G401.6 (cell line): Measurements from ENCODE around the gene SEC14L6.

Experiments
- FAIRE-seq: peaks from 2 replicates; lab custom pipeline; 2012; peaks lifted over from hg19 to GRCh38; lab: Jason Lieb, UNC

The SEC14L6 gene

DNA sequence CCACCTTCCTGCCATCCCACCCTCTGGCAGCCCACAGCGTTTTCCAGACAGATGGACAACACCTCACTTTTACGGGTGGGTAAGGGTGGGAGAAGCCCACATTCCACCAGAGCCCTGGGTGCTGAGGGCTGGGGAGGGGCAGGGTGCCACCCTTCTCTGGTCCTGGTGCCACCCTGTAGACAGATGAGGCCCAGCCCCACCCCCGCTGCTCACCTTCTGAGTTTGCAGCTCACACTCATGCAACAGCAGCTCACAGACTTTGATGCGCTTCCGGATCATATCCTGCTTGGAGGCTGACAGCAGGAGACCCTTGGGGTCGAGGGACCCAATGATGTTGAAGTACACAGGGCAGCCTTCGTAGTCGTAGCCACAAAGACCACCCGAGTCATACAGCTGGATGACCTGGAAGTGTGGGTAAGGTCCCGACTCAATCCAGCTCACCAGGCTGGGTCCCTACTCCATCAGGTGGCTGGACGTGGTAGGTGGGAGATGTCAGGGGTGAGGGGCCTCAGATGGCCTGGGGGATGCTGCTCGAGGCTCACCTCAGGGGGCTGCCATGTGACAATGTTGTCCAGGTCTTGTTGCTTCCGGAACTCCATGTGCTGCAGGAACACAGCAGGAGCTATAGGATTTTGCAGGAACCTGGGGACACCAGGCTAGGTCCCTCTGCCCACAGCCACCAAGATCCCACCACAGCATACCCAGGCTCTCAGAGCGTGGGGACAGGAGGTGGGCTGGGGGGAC, 51.3 kb downstream of the SEC14L6 start:
- no peak for FAIRE-seq

DNA sequence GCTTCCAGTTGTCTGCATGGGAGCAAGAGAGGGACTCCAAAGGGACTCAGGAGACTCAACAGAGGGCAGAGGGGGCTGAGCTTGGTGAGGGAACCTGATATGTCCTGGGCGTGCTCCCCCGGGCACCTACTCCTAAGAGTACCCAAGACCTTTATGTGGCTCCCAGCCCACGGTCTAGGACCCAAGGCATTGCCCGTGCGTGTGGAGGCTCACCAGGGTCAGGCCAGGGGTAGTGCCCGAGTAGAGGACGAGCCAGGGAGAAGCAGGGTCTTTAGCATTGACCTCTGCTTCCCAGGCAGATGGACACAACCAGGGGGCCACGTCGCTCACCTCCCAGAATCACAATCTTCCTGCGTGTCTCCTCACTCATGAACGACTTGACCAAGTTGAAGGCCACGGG, 54.4 kb downstream of the SEC14L6 start:
- FAIRE-seq = no peak

DNA sequence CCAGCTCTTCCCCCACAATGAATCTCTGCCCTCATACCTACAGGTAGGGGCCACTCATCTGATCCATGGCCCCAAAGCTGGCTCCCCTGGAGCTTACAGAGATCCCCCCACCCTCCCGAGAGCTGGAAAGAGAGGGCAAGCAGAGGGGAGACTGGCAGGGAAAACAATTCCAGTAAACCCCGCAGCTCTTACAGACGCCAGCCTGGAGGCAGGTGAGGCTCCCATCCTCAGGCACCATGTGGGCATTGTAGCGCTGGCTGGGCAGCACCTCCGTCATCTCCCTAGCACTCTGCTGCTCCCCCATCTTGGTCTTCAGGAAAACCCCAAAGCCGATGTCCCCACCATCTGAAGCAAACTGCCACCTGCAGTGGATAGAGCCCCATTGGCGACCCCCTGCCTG, 55.2 kb downstream of the SEC14L6 start:
- FAIRE-seq = no peak

DNA sequence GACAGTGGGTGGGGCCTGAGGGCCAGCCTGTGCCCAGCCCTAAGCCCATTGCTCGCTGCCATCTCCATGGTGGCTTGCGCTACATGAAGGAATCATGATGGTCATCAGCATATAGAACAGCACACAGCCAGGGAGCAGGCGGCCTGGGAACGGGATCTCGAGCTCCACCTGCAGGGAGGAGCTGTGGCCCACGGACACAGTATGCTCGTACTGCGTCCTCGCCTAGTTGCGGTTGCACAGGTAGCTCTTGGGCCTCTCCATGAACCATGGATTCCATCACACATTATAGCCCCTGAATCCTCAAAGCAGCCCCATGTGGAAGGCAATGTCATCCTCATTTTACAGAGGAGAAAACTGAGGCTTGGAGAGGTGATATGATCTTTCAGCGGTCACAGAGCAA, 56.1 kb downstream of the SEC14L6 start:
- FAIRE-seq = no peak

GRCh38 chr22:30488121-30488520, 58.4 kb downstream of the SEC14L6 start:
- no peak for FAIRE-seq

DNA sequence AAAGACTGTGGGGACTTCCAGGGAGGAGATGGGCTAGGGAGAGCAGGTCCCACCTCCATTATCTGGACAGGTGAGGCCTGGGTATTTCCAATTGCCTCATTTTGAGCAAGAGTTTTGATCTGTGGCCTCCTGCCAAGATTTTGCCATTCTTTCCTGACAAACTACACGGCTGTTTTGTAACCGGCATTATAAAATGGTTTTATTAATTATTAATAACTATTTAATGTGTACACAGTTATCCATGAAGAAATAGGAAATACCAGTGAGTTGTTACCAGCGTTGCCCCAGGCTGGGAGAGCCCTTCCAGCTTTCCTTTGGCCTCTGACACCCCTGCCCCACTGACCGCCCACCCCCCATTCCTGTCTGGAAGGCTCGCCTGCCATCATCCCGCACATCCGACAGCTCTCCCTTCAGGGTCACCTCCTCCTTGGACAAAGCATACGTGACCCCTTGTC, 59.9 kb downstream of the SEC14L6 start:
- FAIRE-seq = no peak

- no peak for FAIRE-seq
Observed at GRCh38 chr22:30486118-30486517, 60.4 kb downstream of the SEC14L6 start.

- FAIRE-seq = peak; percentile 84
Observed at GRCh38 chr22:30485362-30485988, 61.1 kb downstream of the SEC14L6 start.

DNA sequence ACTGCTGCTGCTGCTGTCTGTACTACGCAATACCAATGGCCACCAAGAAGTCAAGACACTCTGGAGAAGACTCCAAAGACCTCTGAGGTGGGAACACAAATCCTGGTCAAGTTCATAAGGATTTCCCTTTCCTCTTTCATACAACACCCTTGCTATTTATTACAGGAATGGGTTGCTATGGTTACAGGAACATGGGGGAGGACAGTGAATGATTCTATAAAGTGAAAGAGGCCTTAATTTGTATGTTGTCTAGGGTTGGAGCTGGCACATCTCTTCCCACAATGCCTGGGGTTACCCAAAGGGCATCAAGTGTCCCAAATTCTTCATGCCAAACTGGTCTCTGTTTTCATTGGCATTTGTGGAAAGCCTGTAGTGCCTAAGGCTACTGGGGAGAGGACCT, 63.4 kb downstream of the SEC14L6 start:
- no peak for FAIRE-seq

DNA sequence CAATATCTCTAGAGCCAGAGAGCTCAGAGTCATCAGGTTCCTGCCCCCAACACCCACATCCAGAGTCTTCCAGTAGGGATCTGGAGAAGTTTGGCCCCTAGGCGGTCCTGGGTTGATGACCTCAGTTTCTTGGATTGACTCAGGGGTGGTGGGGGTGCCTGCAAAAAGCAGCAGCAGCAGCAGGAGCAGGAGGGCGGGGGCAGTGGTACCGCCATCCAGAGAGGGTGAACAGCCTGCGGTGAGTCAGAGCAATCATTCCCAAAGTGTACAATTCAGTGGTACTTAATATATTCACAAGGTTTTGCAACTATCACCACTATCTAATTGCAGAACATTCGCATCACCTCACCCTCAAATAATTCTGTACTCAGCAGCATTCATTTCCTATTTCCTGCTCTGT, 64.8 kb downstream of the SEC14L6 start:
- FAIRE-seq = no peak

DNA sequence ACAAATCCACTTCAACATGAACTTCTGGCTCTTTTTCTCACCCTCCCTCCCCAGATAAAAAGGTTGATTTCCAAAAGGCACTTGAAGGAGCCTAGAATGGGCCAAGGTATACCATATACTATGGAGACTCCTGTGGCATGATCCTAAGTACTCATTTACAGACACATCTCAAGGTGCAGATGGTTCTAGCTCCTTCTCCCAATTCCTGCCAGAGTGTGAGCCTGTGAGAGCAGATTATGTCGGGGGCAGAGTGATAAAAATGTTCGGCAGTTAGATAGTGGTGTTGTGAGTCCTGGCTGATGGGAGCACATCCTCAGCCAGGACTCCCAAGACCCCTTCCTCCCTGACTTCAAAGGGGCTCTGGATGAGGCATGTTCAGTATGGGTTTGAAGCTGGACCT, 66.6 kb downstream of the SEC14L6 start:
- no peak for FAIRE-seq

DNA sequence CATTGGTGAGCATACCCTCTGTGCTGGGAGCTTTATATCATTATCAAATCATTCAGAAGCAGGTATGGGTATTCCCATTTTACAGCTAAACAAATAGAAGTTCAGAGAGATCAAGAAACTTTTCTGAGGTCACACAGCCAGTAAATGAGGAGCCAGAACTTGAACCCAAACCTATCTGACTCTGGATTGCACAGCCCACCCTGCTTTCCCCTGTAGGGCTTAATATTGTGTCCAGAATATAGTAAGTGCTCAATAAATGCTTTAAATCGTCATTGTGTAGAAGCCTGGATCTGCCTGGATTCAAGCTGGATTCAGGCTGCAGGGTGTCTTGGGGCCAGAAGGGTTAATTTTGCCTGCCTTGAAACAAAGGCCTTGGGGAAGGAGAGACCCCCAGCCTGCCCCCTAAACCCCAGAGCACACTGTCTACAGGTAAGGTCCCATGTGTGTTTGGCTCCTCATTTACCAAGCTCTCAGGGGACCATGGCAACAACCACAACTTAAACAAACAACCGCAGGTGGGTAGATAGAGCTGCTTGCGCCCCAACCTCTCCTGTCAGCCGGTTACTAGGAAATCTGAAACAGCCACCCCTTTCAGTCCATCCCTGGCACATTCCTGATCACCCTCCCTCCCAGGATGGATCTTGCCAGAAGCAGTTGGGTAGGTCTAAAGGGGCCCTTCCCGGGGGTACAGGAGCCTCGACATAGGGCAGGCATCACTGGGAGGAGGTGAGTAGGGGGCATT, 71.7 kb downstream of the SEC14L6 start:
- no peak for FAIRE-seq

GRCh38 chr22:30474121-30474520, 72.4 kb downstream of the SEC14L6 start:
- no peak for FAIRE-seq

- FAIRE-seq = no peak
Observed at GRCh38 chr22:30472994-30473720, 73.4 kb downstream of the SEC14L6 start.
